ENCODE results near the gene PDXDC1. TPM values are rescaled to one million over a fixed set of nuclear protein-coding genes. Genes with fewer than 3 reads are reported as not detected.
"Not testable (repeated sequence)": the region's sequence is repeated elsewhere in the genome, so short reads cannot be mapped to it uniquely, and the experiment has no call there.

Gene PDXDC1
- total and polyA plus RNA-seq, 9 of the 15 experiments (the other 6 are each of a cell fraction or from before 2014, with no cell fraction given), result 5.1 to 95.4 (median 45.8) TPM

DNA sequence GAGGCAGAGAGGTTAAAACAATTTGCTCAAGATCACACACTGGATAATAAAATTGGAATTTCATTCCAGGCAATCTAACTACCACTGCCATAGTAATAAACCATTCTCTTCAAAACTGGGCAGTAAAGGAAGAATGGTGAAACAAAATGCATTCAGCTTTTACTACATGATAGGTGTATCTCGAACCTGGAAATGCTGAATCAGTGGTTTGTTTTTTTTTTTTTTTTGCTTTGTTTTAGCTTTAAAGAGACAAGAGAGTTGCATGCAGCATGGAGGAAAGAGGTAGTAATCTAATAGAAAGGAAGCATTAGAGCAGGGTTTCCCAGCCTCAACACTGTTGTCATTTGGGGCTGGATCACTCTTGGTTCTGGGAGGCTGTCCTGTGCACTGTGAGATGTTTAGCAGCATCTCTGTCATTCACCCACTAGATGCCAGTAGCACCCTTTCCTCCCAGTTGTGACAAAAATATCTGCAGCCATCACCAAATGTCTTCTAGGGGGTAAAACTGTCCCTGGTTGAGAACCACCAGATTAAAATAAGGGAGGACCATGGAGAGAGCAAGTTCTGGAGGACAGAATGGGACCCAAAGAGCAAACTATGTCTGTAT, 115.9 kb downstream of the PDXDC1 start:
- H3K9ac ChIP-seq (ENCODE audit: insufficient read depth in 1 of 2, low read depth in 2 of 2, low read length in 2 of 2); H2AFZ ChIP-seq (ENCODE audit: low read depth, low read length); H3K27ac ChIP-seq (ENCODE audit: extremely low read depth, low read depth, low read length); CTCF ChIA-PET (ENCODE audit: low intra/inter-chr PET ratio); FAIRE-seq; H3K4me2 ChIP-seq (ENCODE audit: insufficient read depth, low read length); H4K20me1 ChIP-seq (replicated peaks; ENCODE audit: control insufficient read depth, insufficient read depth, low read length); H3K9me1 ChIP-seq (ENCODE audit: control insufficient read depth, insufficient read depth, low read length); H3K4me3 ChIP-seq; DNase-seq (ENCODE audit: extremely low read depth in 1 of 4, low spot score in 3 of 4); ATAC-seq; intact Hi-C loops (cut with micrococcal nuclease); H3K4me1 ChIP-seq (replicated peaks in 1 of 2; ENCODE audit: control insufficient read depth in 2 of 2, insufficient read depth in 2 of 2, low read length in 2 of 2); H3K9me3 ChIP-seq (replicated peaks; ENCODE audit: control insufficient read depth, insufficient read depth, low read depth, low read length); BruUV-seq (replicated peaks); H3K27me3 ChIP-seq (ENCODE audit: control insufficient read depth in 2 of 2, insufficient read depth in 2 of 2, low read length in 2 of 2): not testable (repeated sequence)
- Histone ChIP-seq H3K79me2 (ENCODE audit: control insufficient read depth, insufficient read depth, low read length) (peaks cover 24% of the 10 kb centered on the region), H3K36me3 (ENCODE audit: control insufficient read depth, insufficient read depth, low read length) (peaks cover 36% of the 10 kb centered on the region; the same call in 1 of the 3 replicates)
- POLR2A ChIA-PET, result interaction anchor here (0.6 to 0.7 kb wide), 2 partner anchors 34 to 784 kb away, joined by 3 read pairs; no protein-coding TSS in a partner anchor
- WGBS (ENCODE audit: insufficient coverage, low coverage, missing lambda C conversion rate), result 100% methylated on average over 1 of the region's 1 CpG
- in situ Hi-C loops (cut with MboI), result loop anchor here (25.0 kb wide), 1 partner anchor 1422 kb away; no protein-coding TSS in a partner anchor
- 0 out of 4 replicates have a peak, but pooled peaks have one; percentile 7 to 16 for TF ChIP-seq RAD21 (CRISPR knock-in tag; conservative IDR thresholded peaks at IDR 0.05 in 1 of 2, IDR thresholded peaks at IDR 0.05 in 1 of 2)
- 0 out of 2 replicates have a peak, but pooled peaks have one; percentile 16 for TF ChIP-seq ZNF316 (IDR thresholded peaks at IDR 0.05)
- TF ChIP-seq, protein P1, sequence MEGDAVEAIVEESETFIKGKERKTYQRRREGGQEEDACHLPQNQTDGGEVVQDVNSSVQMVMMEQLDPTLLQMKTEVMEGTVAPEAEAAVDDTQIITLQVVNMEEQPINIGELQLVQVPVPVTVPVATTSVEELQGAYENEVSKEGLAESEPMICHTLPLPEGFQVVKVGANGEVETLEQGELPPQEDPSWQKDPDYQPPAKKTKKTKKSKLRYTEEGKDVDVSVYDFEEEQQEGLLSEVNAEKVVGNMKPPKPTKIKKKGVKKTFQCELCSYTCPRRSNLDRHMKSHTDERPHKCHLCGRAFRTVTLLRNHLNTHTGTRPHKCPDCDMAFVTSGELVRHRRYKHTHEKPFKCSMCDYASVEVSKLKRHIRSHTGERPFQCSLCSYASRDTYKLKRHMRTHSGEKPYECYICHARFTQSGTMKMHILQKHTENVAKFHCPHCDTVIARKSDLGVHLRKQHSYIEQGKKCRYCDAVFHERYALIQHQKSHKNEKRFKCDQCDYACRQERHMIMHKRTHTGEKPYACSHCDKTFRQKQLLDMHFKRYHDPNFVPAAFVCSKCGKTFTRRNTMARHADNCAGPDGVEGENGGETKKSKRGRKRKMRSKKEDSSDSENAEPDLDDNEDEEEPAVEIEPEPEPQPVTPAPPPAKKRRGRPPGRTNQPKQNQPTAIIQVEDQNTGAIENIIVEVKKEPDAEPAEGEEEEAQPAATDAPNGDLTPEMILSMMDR (IDR thresholded peaks at IDR 0.05 in 2 of 3, conservative IDR thresholded peaks at IDR 0.05 in 1 of 3; ENCODE audit: insufficient read depth in 2 of 3, low read depth in 1 of 3, low read length in 3 of 3), result peak in 2 of 3 experiments; percentile 13 to 18; a peak in 2 of 6 replicates

Data from K562 (cell line).